Osteoblast (primary cell): ENCODE results near the gene ANKRD44. TPM values are rescaled to one million over a fixed set of nuclear protein-coding genes. Genes with fewer than 3 reads are reported as not detected.
"Not testable (repeated sequence)": the region's sequence is repeated elsewhere in the genome, so short reads cannot be mapped to it uniquely, and the experiment has no call there.

ENCODE experiments used
- DNase-seq: peaks from one replicate; pipeline ENCODE4 v3.0.0; 2011; ENCODE audit warnings: low spot score, mixed read lengths; ENCODE audit not compliant: insufficient read length; ENCODE audit errors: missing footprints
- H2AFZ ChIP-seq: 2 replicates; pipeline ENCODE4 v1.6.0; 2011; ENCODE audit warnings: mild to moderate bottlenecking, low read length
- H3K27ac ChIP-seq: 2 replicates; pipeline ENCODE4 v1.5.1; 2011; ENCODE audit warnings: mild to moderate bottlenecking, low read depth, low read length, moderate library complexity
- H3K27me3 ChIP-seq: 2 replicates; pipeline ENCODE4 v1.6.0; 2012; ENCODE audit warnings: mild to moderate bottlenecking, control low read depth, inconsistent platforms, low read length, moderate library complexity; ENCODE audit not compliant: insufficient read depth
- H3K36me3 ChIP-seq: 2 replicates; pipeline ENCODE4 v1.5.1; 2011; ENCODE audit warnings: mild to moderate bottlenecking, low read length, control low read depth, moderate library complexity; ENCODE audit not compliant: insufficient read depth
- H3K4me1 ChIP-seq: 2 replicates; pipeline ENCODE4 v1.5.1; 2011; ENCODE audit warnings: mild to moderate bottlenecking, low read length, control low read depth, moderate library complexity; ENCODE audit not compliant: insufficient read depth
- H3K4me2 ChIP-seq: 2 replicates; pipeline ENCODE4 v1.6.0; 2011; ENCODE audit warnings: mild to moderate bottlenecking, low read length; ENCODE audit not compliant: insufficient read depth
- H3K4me3 ChIP-seq: fragments of 200-600 bp; sonication (generic); 3 replicates; pipeline ENCODE4 v1.5.1; 2012; ENCODE audit warnings: mild to moderate bottlenecking, low read length, inconsistent platforms; ENCODE audit not compliant: insufficient read depth
- H3K79me2 ChIP-seq: 2 replicates; pipeline ENCODE4 v1.6.0; 2012; ENCODE audit warnings: mild to moderate bottlenecking, low read length, control low read depth, inconsistent platforms; ENCODE audit not compliant: insufficient read depth
- H3K9me3 ChIP-seq: 2 replicates; pipeline ENCODE4 v1.5.1; 2011; ENCODE audit warnings: low read depth, low read length, control low read depth
- H4K20me1 ChIP-seq: 2 replicates; pipeline ENCODE4 v1.6.0; 2012; ENCODE audit warnings: mild to moderate bottlenecking, low read length, control low read depth; ENCODE audit not compliant: insufficient read depth
- total RNA-seq: library from RNA; depleted of rRNA; stranded (reverse); fragments of >200 nt; gene quantifications from 2 replicates; pipeline ENCODE4 v1.2.3, GENCODE V29; 2012
- TF ChIP-seq, protein P1 (sequence below): IDR thresholded peaks from 2 replicates; pipeline ENCODE4 v1.5.1; 2011; ENCODE audit warnings: mild to moderate bottlenecking, low read depth, low read length, moderate library complexity; ENCODE audit errors: extremely low read depth

Gene ANKRD44
- total RNA-seq, 1 donor, result 44.5 TPM

GRCh38 chr2:197030090-197030489 is 280.5 kb downstream of the ANKRD44 start:
- H4K20me1 ChIP-seq, result no peaks in the 10 kb centered on the region
- H3K4me2 ChIP-seq, result no peak overlapping the region
- H3K27ac ChIP-seq, result no peak overlapping the region
- no peak overlapping the region for H3K4me3 ChIP-seq
- no peaks in the 10 kb centered on the region for H3K36me3 ChIP-seq
- TF ChIP-seq, protein P1, sequence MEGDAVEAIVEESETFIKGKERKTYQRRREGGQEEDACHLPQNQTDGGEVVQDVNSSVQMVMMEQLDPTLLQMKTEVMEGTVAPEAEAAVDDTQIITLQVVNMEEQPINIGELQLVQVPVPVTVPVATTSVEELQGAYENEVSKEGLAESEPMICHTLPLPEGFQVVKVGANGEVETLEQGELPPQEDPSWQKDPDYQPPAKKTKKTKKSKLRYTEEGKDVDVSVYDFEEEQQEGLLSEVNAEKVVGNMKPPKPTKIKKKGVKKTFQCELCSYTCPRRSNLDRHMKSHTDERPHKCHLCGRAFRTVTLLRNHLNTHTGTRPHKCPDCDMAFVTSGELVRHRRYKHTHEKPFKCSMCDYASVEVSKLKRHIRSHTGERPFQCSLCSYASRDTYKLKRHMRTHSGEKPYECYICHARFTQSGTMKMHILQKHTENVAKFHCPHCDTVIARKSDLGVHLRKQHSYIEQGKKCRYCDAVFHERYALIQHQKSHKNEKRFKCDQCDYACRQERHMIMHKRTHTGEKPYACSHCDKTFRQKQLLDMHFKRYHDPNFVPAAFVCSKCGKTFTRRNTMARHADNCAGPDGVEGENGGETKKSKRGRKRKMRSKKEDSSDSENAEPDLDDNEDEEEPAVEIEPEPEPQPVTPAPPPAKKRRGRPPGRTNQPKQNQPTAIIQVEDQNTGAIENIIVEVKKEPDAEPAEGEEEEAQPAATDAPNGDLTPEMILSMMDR, result no peak
- H3K9me3 ChIP-seq, result no peaks in the 10 kb centered on the region
- no peaks in the 10 kb centered on the region for H3K79me2 ChIP-seq
- no peaks in the 10 kb centered on the region for H3K4me1 ChIP-seq
- no peak for DNase-seq
- H2AFZ ChIP-seq, result no peak overlapping the region
- H3K27me3 ChIP-seq, result no peaks in the 10 kb centered on the region

GRCh38 chr2:197028633-197029032 is 281.9 kb downstream of the ANKRD44 start:
- no peak overlapping the region for H3K4me3 ChIP-seq
- no peaks in the 10 kb centered on the region for H4K20me1 ChIP-seq
- H3K36me3 ChIP-seq, result no peaks in the 10 kb centered on the region
- no peaks in the 10 kb centered on the region for H3K4me1 ChIP-seq
- no peak overlapping the region for H2AFZ ChIP-seq
- no peaks in the 10 kb centered on the region for H3K9me3 ChIP-seq
- H3K4me2 ChIP-seq, result no peak overlapping the region
- TF ChIP-seq, protein P1, result no peak
- H3K79me2 ChIP-seq, result no peaks in the 10 kb centered on the region
- DNase-seq, result no peak
- H3K27ac ChIP-seq, result no peak overlapping the region
- no peaks in the 10 kb centered on the region for H3K27me3 ChIP-seq

DNA sequence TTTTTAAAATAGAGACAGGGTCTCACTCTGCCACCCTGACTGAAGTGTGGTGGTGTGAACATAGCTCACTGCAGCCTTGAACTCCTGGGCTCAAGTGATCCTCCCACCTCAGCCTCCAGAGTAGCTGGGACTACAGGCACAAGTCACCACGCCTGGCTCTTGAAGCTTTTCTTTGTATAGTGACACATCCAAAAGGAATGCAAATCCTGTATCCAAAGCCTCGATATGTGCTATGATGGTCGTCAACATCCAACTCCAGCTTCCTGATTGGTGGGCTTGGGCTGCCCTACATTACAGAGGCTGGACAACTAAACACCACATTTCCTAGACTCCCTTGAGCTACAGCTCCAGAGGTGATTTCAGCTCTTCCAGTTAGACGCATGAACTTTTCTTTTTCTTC is 282.4 kb downstream of the ANKRD44 start:
- no peaks in the 10 kb centered on the region for H3K79me2 ChIP-seq
- DNase-seq, result no peak
- TF ChIP-seq, protein P1, result no peak
- no peak overlapping the region for H3K4me3 ChIP-seq
- no peak overlapping the region for H3K27ac ChIP-seq
- H3K4me2 ChIP-seq, result no peak overlapping the region
- H4K20me1 ChIP-seq, result no peaks in the 10 kb centered on the region
- H3K27me3 ChIP-seq, result no peaks in the 10 kb centered on the region
- H3K4me1 ChIP-seq, result no peaks in the 10 kb centered on the region
- no peaks in the 10 kb centered on the region for H3K9me3 ChIP-seq
- no peaks in the 10 kb centered on the region for H3K36me3 ChIP-seq
- no peak overlapping the region for H2AFZ ChIP-seq

- Histone ChIP-seq H3K4me3 (no peak overlapping the region), H2AFZ (no peak overlapping the region), H3K4me1 (no peaks in the 10 kb centered on the region), H3K36me3 (no peaks in the 10 kb centered on the region), H4K20me1 (no peaks in the 10 kb centered on the region), H3K79me2 (no peaks in the 10 kb centered on the region), H3K4me2 (no peak overlapping the region), H3K9me3 (no peaks in the 10 kb centered on the region), H3K27ac (no peak overlapping the region), H3K27me3 (no peaks in the 10 kb centered on the region)
- peak; percentile 74 for DNase-seq
- TF ChIP-seq, protein P1, result no peak
These were observed 286.4 kb downstream of the ANKRD44 start for GRCh38 chr2:197024206-197024605.

DNA sequence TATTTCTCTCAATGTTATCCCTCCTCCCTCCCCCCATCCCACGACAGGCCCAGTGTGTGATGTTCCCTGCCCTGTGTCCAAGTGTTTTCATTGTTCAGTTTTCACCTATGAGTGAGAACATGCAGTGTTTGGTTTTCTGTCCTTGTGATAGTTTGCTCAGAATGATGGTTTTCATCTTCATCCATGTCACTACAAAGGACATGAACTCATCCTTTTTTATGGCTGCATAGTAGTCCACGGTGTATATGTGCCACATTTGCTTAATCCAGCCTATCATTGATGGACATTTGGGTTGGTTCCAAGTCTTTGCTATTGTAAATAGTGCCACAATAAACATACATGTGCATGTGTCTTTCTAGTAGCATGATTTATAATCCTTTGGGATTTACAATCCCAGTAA is 289.7 kb downstream of the ANKRD44 start:
- H3K27ac ChIP-seq, H4K20me1 ChIP-seq, H3K79me2 ChIP-seq, H3K27me3 ChIP-seq, H3K4me3 ChIP-seq, H3K36me3 ChIP-seq, H2AFZ ChIP-seq, H3K4me2 ChIP-seq, H3K9me3 ChIP-seq, H3K4me1 ChIP-seq, DNase-seq: not testable (repeated sequence)
